GM10847 (cell line): ENCODE data around the gene TCF15.

Experiments
- POLR2A ChIP-seq: IDR thresholded peaks from 2 replicates; pipeline ENCODE4 v1.6.1; 2011; ENCODE audit not compliant: insufficient read length; ENCODE audit errors: extremely low read depth

TCF15 gene

GRCh38 chr20:600736-601135, 9.4 kb downstream of the TCF15 start:
- TF ChIP-seq POLR2A = no peak

GRCh38 chr20:600141-600540, 10.0 kb downstream of the TCF15 start:
- TF ChIP-seq POLR2A = no peak

DNA sequence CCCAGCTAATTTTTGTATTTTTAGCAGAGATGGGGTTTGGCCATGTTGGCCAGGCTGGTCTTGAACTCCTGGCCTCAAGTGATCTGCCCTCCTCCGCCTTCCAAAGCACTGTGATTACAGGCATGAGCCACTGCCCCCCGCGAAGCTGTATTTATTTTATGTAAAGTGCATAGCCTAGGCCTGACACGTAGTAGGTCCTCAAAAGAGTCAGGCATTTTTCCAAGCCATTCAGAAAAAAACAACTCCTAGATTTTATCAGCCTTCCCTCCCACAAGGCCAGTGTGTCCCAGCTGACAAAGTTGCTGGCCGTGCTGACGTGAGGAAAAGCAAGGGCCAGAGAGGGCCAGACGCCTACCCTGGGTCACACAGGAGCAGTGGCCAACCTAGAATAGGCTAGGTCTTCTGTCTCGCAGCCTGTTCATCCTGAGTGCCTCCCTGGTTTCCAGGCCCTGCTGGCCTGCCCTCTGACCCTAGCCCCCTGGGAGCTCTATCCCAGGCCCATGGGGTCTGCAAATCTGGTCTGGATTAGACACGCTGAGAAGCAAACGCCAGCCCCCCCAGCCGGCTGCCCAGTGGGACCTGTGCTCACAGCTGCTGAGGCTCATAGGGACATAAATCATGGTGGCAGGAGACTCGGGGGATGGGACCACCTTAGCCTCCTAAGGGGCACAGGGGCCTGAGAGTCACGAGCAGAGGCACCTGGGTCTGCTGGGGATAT, 11.8 kb downstream of the TCF15 start:
- TF ChIP-seq POLR2A = no peak

DNA sequence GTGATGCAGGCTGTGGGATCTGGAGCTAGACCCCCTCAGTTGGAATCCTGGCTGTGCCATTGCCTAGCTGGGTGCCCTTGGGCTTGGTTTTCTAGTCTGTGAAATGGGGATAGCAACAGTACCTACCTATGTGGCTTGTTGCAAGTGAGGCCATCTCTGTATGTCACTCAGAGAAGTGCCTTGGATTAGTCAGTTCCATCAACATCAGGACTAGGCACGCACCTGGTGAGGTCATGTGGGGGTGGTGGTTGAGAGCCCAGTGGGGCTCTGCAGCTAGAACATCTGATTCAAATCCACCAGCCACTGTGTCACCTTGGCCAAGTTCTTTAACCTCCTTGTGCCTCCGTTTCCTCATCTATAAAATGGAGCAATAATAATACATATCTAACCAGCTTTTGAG, 12.5 kb downstream of the TCF15 start:
- TF ChIP-seq POLR2A = no peak

GRCh38 chr20:595330-596308, 14.5 kb downstream of the TCF15 start:
- no peak for TF ChIP-seq POLR2A

GRCh38 chr20:592506-592905, 17.6 kb downstream of the TCF15 start:
- no peak for TF ChIP-seq POLR2A

- no peak for TF ChIP-seq POLR2A
Measured at GRCh38 chr20:591941-592340, 18.2 kb downstream of the TCF15 start.

- no peak for TF ChIP-seq POLR2A
Measured at GRCh38 chr20:588932-589672, 21.0 kb downstream of the TCF15 start.

DNA sequence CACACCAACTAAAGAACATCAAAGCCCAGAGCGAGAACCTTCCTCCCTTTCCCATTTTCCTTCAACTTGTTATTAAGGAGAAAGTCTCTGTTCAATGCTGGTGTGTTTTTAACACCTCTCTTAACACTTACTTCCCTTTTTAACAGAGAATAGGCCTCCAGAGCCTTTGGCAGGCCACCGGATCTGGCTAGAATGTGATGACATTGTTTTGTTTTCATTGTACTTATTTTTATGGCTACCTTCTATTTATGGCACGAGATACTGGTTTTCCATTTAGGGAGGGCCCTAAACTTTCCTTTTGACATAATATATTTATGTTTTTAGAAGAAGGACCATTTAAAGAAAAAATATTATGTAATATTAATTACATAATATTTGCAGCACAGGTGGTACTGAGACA, 21.6 kb downstream of the TCF15 start:
- no peak for TF ChIP-seq POLR2A

GRCh38 chr20:584971-585301, 25.2 kb downstream of the TCF15 start:
- TF ChIP-seq POLR2A = no peak

DNA sequence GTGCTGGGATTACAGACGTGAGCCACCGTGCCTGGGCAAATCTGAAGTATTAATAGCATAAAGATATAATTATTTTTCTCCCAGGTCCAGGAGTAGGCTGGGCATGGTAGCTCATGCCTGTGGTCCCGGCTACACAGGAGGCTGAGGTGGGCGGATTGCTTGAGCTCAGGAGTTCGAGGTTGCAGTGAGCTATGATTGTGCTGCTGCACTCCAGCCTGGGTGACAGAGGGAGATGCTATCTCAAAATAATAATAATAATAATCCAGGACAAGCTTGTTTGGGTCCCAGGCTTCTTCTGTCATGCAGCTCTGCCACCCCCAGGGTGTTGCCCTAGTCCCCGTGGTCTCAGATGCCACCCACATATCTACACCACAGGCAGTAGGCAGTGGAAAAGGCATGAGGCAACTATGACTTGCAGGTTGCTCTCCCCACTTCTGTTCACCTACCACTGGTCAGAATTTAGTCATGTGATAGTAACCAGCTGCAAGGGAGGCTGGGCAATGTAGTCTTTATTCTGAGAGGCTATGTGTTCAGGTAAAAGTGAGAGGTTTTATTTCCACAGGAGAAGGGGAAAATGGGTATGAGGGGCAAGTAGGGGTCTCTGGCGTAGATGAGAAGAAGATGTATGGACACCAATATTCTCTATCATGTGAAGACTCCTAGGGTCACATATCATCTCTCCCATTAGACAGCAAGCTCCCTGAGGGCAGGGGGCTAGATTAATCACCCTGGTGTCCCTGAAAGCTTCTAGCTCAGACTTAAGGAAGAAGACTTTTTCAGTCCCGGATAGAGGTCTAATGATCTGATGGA, 25.7 kb downstream of the TCF15 start:
- no peak for TF ChIP-seq POLR2A

DNA sequence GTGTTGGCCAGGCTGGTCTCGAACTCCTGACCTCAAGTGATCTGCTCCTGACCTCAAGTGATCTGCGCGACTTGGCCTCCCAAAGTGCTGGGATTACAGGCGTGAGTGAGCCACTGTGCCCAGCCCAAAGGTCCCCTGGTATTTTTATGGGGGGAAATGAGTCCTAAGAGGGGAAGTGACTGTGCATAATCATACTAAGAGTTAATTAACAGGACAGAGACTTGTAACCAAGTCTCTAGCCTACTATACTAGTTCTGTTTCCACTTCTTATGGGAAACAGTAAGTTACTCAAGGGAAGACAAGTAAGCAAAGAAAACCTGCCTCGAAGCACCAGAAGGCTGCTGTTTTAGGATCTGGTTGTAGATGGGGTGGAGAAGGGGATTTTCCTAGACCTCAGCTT, 27.9 kb downstream of the TCF15 start:
- TF ChIP-seq POLR2A = no peak

DNA sequence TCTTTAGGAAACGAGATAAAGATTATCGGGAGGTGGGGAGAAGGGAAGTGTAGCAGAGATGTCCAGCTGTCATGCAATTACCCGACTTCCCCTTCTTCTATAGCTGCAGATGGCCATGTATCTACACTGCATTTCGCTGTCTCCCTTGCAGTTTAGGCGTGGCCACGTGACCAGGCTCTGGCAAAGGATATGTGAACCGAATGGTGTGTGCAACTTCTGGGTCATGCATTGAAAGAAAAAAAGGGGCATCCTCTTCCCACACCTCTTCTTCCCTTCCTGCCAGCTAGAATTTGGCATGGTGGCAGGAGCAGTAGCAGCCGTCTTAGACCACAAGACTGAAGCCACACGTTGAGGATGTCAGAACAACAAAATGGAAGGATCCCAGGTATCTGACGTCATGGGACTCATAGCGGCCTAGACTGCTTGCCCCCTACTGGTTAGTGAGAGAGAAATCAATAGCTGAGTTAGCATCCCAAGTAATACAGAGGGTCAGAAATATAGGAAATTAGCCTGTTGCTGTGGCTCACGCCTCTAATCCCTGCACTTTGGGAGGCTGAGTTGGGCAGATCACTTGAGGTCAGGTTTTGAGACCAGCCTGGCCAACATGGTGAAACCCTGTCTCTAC, 32.8 kb downstream of the TCF15 start:
- TF ChIP-seq POLR2A = no peak

DNA sequence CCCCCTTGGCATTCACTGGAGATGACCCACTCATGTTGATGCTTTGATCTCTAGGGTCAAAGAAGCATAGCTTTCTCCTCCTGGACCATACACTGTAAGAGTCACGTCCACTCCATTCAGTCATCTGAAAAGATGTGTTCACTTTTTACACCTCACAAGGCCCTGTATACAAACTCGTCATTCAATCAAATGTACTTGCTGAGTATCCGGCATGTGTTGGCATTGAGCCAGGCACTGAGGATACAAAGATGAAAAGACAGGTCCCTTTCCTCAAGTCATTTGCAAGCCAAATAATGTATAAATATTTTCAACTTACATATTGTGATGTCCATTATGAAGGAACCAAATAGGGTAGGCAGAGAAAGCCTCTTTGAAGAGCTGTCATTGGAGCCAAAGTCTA, 34.0 kb downstream of the TCF15 start:
- TF ChIP-seq POLR2A = no peak

DNA sequence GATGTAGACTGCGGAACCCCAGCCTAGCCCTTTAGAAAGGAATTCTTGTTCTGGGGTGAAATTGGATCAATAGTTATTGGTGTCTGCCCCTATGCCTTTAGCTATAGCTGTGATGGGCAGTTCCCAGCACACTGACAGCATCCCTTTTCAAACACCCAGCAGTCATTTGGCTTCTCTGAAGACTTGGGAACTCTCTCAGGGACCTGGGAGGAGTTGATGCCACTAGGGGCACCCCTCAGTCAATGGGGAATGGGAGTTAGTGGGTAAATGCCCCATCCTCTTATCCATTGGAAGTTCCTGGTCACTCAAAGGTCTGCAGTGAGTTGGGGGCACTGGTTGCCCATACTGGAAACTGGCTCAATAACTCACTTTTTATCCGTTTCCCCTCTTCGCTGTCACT, 34.9 kb downstream of the TCF15 start:
- TF ChIP-seq POLR2A = no peak
